Thyroid gland (tissue), 4 donors: ENCODE data around the gene MED22.

ENCODE experiments used
- CTCF ChIP-seq, 6 experiments: fragments of 200-600 bp in 3 of 6; fragments of 450-650 bp in 3 of 6; sonication (generic) in 3 of 6; IDR thresholded peaks; one replicate each; pipeline ENCODE4 v1.5.1; 2016 to 2019; ENCODE audit warnings: antibody characterized with exemption in 6 of 6, mild to moderate bottlenecking in 2 of 6, inconsistent platforms in 1 of 6, moderate library complexity in 1 of 6
- POLR2A ChIP-seq, 2 donors: fragments of 450-650 bp; IDR thresholded peaks; one replicate each; pipeline ENCODE4 v1.6.1; 2017; ENCODE audit warnings: antibody characterized with exemption in 2 of 2, mild to moderate bottlenecking in 2 of 2, moderate library complexity in 1 of 2

GRCh38 chr9:133375724-133376654, 28.1 kb upstream of the MED22 start, which contains the start of the genes STKLD1 and SURF4:
- TF ChIP-seq POLR2A (IDR thresholded peaks at IDR 0.05) (peak in 1 of 2 donors; percentile 92), CTCF (IDR thresholded peaks at IDR 0.05) (peak in 1 of 6 experiments; percentile 36)
